ENCODE measurements around the gene SUMO3. TPM values are rescaled to one million over a fixed set of nuclear protein-coding genes. Genes with fewer than 3 reads are reported as not detected.

The SUMO3 gene
- total RNA-seq, 1 experiment from 2014 or later = 82.9 TPM

- H4K5ac ChIP-seq (ENCODE audit: insufficient read length, low read depth, low read length) = no peak overlapping the region
- no peak overlapping the region for H4K8ac ChIP-seq (replicated peaks; ENCODE audit: insufficient read length, low read depth, low read length)
- no peak overlapping the region for H3K27ac Mint-ChIP-seq
- no peak overlapping the region for H2AFZ ChIP-seq (ENCODE audit: low read length)
- H4K91ac ChIP-seq (ENCODE audit: insufficient read length, low read depth, low read length) = no peak overlapping the region
- no peak overlapping the region for H3K27ac ChIP-seq (ENCODE audit: insufficient read length, low read depth, low read length)
- H3K23ac ChIP-seq (ENCODE audit: insufficient read length, low read depth, low read length) = no peak overlapping the region
- no peaks in the 10 kb centered on the region; a peak in 1 of 5 replicates for H3K9me3 Mint-ChIP-seq
- H3T11ph ChIP-seq (ENCODE audit: low read length) = no peak overlapping the region
- no peak overlapping the region for H3K9ac ChIP-seq (ENCODE audit: extremely low read depth, insufficient read length, low read length)
- TF ChIP-seq CTCF (conservative IDR thresholded peaks at IDR 0.05) = no peak
- WGBS (ENCODE audit: extremely low coverage, insufficient read length, low lambda C conversion rate) = no CpG with 5 or more reads among the region's 3 CpGs
- no peak overlapping the region for H2BK15ac ChIP-seq (ENCODE audit: low read depth, low read length)
- no peak overlapping the region for H2BK5ac ChIP-seq (ENCODE audit: insufficient read length, low read length)
- DNase-seq = no peak
- H3K4me3 Mint-ChIP-seq = no peak overlapping the region
- no peak overlapping the region for H2AK5ac ChIP-seq (ENCODE audit: insufficient read length, low read length)
- no peaks in the 10 kb centered on the region for H3K27me3 ChIP-seq (ENCODE audit: insufficient read depth, low read length)
- peaks cover 12% of the 10 kb centered on the region for H3K79me1 ChIP-seq (ENCODE audit: insufficient read depth, low read depth, low read length, poor library complexity, severe bottlenecking)
- no peak overlapping the region for H3K4ac ChIP-seq (ENCODE audit: low read depth, low read length)
- H3K14ac ChIP-seq (ENCODE audit: insufficient read depth, low read length) = no peak overlapping the region
- no peaks in the 10 kb centered on the region for H4K20me1 ChIP-seq (ENCODE audit: control insufficient read depth, insufficient read depth, insufficient read length)
- H2BK12ac ChIP-seq (ENCODE audit: insufficient read length, low read depth, low read length) = no peak overlapping the region
- no peaks in the 10 kb centered on the region; the same call in 1 of the 2 replicates for H3K4me1 ChIP-seq (ENCODE audit: insufficient read depth, low read length)
- no peak overlapping the region for H2BK20ac ChIP-seq (ENCODE audit: low read depth, low read length, poor library complexity, severe bottlenecking)
- no peaks in the 10 kb centered on the region for H3K9me3 ChIP-seq (ENCODE audit: control insufficient read depth, low read depth, low read length)
- no peaks in the 10 kb centered on the region for H3K23me2 ChIP-seq (ENCODE audit: insufficient read length, low read depth, low read length, poor library complexity, severe bottlenecking)
- no peak overlapping the region for H3K56ac ChIP-seq (ENCODE audit: insufficient read length, low read depth, low read length)
- H3K27me3 Mint-ChIP-seq (ENCODE audit: low read depth) = no peaks in the 10 kb centered on the region
- no peak overlapping the region for H3K18ac ChIP-seq (ENCODE audit: insufficient read length, low read depth, low read length)
- peaks cover 11 to 14% of the 10 kb centered on the region in 2 experiments; a peak in 3 of 4 replicates for H3K4me1 Mint-ChIP-seq
- peaks cover 16% of the 10 kb centered on the region; the same call in 1 of the 2 replicates for H3K79me2 ChIP-seq (ENCODE audit: insufficient read depth, low read length)
- peaks cover 33 to 48% (median 39%) of the 10 kb centered on the region in 3 experiments; a peak in 6 of 7 replicates for H3K36me3 Mint-ChIP-seq (ENCODE audit: insufficient read depth in 1 of 3, low read depth in 3 of 3)
- no peak overlapping the region for H2BK120ac ChIP-seq (ENCODE audit: low read depth, low read length, poor library complexity, severe bottlenecking)
- no peak overlapping the region for H3K4me2 ChIP-seq (ENCODE audit: insufficient read depth, insufficient read length, low read length)
Observed at GRCh38 chr21:44790368-44790767, 27.5 kb downstream of the SUMO3 start.
